Measurements from ENCODE around the gene CDC42BPA.
"Not testable (repeated sequence)": the region's sequence is repeated elsewhere in the genome, so short reads cannot be mapped to it uniquely, and the experiment has no call there.

The CDC42BPA gene

GRCh38 chr1:227069490-227069889, 248.8 kb downstream of the CDC42BPA start:
- no peak for DNase-seq (ENCODE audit: low read depth in 2 of 2)

- DNase-seq (ENCODE audit: low read depth in 2 of 2): no peak
Observed at GRCh38 chr1:227068883-227069282, 249.4 kb downstream of the CDC42BPA start.

- DNase-seq (ENCODE audit: low read depth in 2 of 2): no peak
Observed at GRCh38 chr1:227066999-227067398, 251.3 kb downstream of the CDC42BPA start.

GRCh38 chr1:227065311-227065710, 253.0 kb downstream of the CDC42BPA start:
- no peak for DNase-seq (ENCODE audit: low read depth in 2 of 2)

- DNase-seq (ENCODE audit: low read depth in 2 of 2): no peak
Observed at GRCh38 chr1:227062306-227062705, 256.0 kb downstream of the CDC42BPA start.

GRCh38 chr1:227059076-227059475, 259.2 kb downstream of the CDC42BPA start:
- no peak for DNase-seq (ENCODE audit: low read depth in 2 of 2)

- DNase-seq (ENCODE audit: low read depth in 2 of 2): no peak
Observed at GRCh38 chr1:227058321-227058751, 260.0 kb downstream of the CDC42BPA start.

- DNase-seq (ENCODE audit: low read depth in 2 of 2): no peak
Observed at GRCh38 chr1:227049253-227049652, 269.0 kb downstream of the CDC42BPA start.

- no peak for DNase-seq (ENCODE audit: low read depth in 2 of 2)
Observed at GRCh38 chr1:227043755-227044154, 274.5 kb downstream of the CDC42BPA start.

- no peak for DNase-seq (ENCODE audit: low read depth in 2 of 2)
Observed at GRCh38 chr1:227042292-227042691, 276.0 kb downstream of the CDC42BPA start.

GRCh38 chr1:227038401-227038800, 279.9 kb downstream of the CDC42BPA start:
- DNase-seq (ENCODE audit: low read depth in 2 of 2): no peak

- DNase-seq (ENCODE audit: low read depth in 2 of 2): no peak
Observed at GRCh38 chr1:227037121-227037520, 281.2 kb downstream of the CDC42BPA start.

- no peak for DNase-seq (ENCODE audit: low read depth in 2 of 2)
Observed at GRCh38 chr1:227035316-227035715, 283.0 kb downstream of the CDC42BPA start.

GRCh38 chr1:227033880-227034279, 284.4 kb downstream of the CDC42BPA start:
- DNase-seq (ENCODE audit: low read depth in 2 of 2): no peak

- DNase-seq (ENCODE audit: low read depth in 2 of 2): no peak
Observed at GRCh38 chr1:227032396-227032795, 285.9 kb downstream of the CDC42BPA start.

GRCh38 chr1:227016990-227017389, 301.3 kb downstream of the CDC42BPA start:
- DNase-seq (ENCODE audit: low read depth in 2 of 2): no peak

- DNase-seq (ENCODE audit: low read depth in 2 of 2): no peak
Observed at GRCh38 chr1:227010645-227011044, 307.6 kb downstream of the CDC42BPA start.

GRCh38 chr1:227009937-227010336, 308.4 kb downstream of the CDC42BPA start:
- no peak for DNase-seq (ENCODE audit: low read depth in 2 of 2)

GRCh38 chr1:227006226-227006796, 312.0 kb downstream of the CDC42BPA start:
- DNase-seq (ENCODE audit: low read depth in 2 of 2): no peak

- DNase-seq (ENCODE audit: low read depth in 2 of 2): no peak
Observed at GRCh38 chr1:227004796-227005195, 313.5 kb downstream of the CDC42BPA start.

- no peak for DNase-seq (ENCODE audit: low read depth in 2 of 2)
Observed at GRCh38 chr1:227003165-227003564, 315.1 kb downstream of the CDC42BPA start.

GRCh38 chr1:227002531-227003049, 315.7 kb downstream of the CDC42BPA start:
- no peak for DNase-seq (ENCODE audit: low read depth in 2 of 2)

- DNase-seq (ENCODE audit: low read depth in 2 of 2): not testable (repeated sequence)
Observed at GRCh38 chr1:226999579-226999978, 318.7 kb downstream of the CDC42BPA start.
